H1 (cell line): Measurements from ENCODE around the gene RNPEPL1. TPM values are rescaled to one million over a fixed set of nuclear protein-coding genes. Genes with fewer than 3 reads are reported as not detected.

Experiments used
- CBX8 ChIP-seq: fragments of 300-800, 300-1000 bp; sonication (generic); IDR thresholded peaks from 2 replicates; pipeline ENCODE4 v1.7.1; 2016; ENCODE audit warnings: low read depth, low read length, borderline replicate concordance
- CHD1 ChIP-seq: IDR thresholded peaks from 2 replicates; pipeline ENCODE4 v1.6.1; 2012; ENCODE audit warnings: low read depth, low read length, improper control_type of control experiment
- FOSL1 ChIP-seq: IDR thresholded peaks from 2 replicates; pipeline ENCODE4 v1.6.1; 2011; ENCODE audit warnings: mild to moderate bottlenecking, low read depth, low read length, moderate library complexity; ENCODE audit not compliant: insufficient read depth
- JUND ChIP-seq: IDR thresholded peaks from 2 replicates; pipeline ENCODE4 v1.6.1; 2011; ENCODE audit warnings: mild to moderate bottlenecking, improper control_type of control experiment, low read length
- POLR2A ChIP-seq, 2 experiments: IDR thresholded peaks; 1 replicate in 1 of 2; 2 replicates in 1 of 2; pipeline ENCODE4 v1.6.1; 2011; ENCODE audit warnings: low read depth in 2 of 2, low read length in 2 of 2, mild to moderate bottlenecking in 2 of 2; ENCODE audit errors: control extremely low read depth in 1 of 2
- SIN3A ChIP-seq, 2 experiments: IDR thresholded peaks in 1 of 2; conservative IDR thresholded peaks in 1 of 2; 2 replicates each; pipeline ENCODE4 v1.6.1; 2011 to 2012; ENCODE audit warnings: low read length in 2 of 2, improper control_type of control experiment in 1 of 2, low read depth in 1 of 2, mild to moderate bottlenecking in 1 of 2
- SP1 ChIP-seq: IDR thresholded peaks from 2 replicates; pipeline ENCODE4 v1.6.1; 2011; ENCODE audit warnings: low read depth, low read length
- YY1 ChIP-seq: IDR thresholded peaks from 2 replicates; pipeline ENCODE4 v1.6.1; 2011; ENCODE audit warnings: low read depth, mild to moderate bottlenecking, low read length
- polyA plus RNA-seq, 7 experiments: library from polyadenylated mRNA; depleted of rRNA in 3 of 7; stranded (reverse) in 5 of 7; unstranded in 2 of 7; fragments of >200 nt in 5 of 7; fragments of 200-250 nt in 2 of 7; gene quantifications; 1 replicate in 5 of 7; 2 replicates in 1 of 7; 4 replicates in 1 of 7; pipeline versions ENCODE4 v1.2.1 to v1.2.3, GENCODE V29; 2011 to 2013; ENCODE audit warnings: missing spikeins in 2 of 7, mixed read lengths in 2 of 7
- total RNA-seq: library from RNA; stranded (reverse); fragmentation: NEBNext Ultra II Directional; extraction: Animal tissue kit (Norgen Biotek cat#: 25700); gene quantifications from 2 replicates; pipeline ENCODE4 v1.2.1, GENCODE V29; 2021
- TF ChIP-seq, protein P1 (sequence below): fragments of 300-600 bp; sonication (generic); IDR thresholded peaks from 2 replicates; pipeline ENCODE4 v1.7.1; 2012; ENCODE audit warnings: low read length, moderate library complexity, mild to moderate bottlenecking, inconsistent platforms; ENCODE audit not compliant: insufficient replicate concordance

The RNPEPL1 gene
- total and polyA plus RNA-seq, 2 of the 8 experiments (the other 6 are each of a cell fraction or from before 2014, with no cell fraction given): 9.0 to 11.3 TPM

- TF ChIP-seq, protein P1, sequence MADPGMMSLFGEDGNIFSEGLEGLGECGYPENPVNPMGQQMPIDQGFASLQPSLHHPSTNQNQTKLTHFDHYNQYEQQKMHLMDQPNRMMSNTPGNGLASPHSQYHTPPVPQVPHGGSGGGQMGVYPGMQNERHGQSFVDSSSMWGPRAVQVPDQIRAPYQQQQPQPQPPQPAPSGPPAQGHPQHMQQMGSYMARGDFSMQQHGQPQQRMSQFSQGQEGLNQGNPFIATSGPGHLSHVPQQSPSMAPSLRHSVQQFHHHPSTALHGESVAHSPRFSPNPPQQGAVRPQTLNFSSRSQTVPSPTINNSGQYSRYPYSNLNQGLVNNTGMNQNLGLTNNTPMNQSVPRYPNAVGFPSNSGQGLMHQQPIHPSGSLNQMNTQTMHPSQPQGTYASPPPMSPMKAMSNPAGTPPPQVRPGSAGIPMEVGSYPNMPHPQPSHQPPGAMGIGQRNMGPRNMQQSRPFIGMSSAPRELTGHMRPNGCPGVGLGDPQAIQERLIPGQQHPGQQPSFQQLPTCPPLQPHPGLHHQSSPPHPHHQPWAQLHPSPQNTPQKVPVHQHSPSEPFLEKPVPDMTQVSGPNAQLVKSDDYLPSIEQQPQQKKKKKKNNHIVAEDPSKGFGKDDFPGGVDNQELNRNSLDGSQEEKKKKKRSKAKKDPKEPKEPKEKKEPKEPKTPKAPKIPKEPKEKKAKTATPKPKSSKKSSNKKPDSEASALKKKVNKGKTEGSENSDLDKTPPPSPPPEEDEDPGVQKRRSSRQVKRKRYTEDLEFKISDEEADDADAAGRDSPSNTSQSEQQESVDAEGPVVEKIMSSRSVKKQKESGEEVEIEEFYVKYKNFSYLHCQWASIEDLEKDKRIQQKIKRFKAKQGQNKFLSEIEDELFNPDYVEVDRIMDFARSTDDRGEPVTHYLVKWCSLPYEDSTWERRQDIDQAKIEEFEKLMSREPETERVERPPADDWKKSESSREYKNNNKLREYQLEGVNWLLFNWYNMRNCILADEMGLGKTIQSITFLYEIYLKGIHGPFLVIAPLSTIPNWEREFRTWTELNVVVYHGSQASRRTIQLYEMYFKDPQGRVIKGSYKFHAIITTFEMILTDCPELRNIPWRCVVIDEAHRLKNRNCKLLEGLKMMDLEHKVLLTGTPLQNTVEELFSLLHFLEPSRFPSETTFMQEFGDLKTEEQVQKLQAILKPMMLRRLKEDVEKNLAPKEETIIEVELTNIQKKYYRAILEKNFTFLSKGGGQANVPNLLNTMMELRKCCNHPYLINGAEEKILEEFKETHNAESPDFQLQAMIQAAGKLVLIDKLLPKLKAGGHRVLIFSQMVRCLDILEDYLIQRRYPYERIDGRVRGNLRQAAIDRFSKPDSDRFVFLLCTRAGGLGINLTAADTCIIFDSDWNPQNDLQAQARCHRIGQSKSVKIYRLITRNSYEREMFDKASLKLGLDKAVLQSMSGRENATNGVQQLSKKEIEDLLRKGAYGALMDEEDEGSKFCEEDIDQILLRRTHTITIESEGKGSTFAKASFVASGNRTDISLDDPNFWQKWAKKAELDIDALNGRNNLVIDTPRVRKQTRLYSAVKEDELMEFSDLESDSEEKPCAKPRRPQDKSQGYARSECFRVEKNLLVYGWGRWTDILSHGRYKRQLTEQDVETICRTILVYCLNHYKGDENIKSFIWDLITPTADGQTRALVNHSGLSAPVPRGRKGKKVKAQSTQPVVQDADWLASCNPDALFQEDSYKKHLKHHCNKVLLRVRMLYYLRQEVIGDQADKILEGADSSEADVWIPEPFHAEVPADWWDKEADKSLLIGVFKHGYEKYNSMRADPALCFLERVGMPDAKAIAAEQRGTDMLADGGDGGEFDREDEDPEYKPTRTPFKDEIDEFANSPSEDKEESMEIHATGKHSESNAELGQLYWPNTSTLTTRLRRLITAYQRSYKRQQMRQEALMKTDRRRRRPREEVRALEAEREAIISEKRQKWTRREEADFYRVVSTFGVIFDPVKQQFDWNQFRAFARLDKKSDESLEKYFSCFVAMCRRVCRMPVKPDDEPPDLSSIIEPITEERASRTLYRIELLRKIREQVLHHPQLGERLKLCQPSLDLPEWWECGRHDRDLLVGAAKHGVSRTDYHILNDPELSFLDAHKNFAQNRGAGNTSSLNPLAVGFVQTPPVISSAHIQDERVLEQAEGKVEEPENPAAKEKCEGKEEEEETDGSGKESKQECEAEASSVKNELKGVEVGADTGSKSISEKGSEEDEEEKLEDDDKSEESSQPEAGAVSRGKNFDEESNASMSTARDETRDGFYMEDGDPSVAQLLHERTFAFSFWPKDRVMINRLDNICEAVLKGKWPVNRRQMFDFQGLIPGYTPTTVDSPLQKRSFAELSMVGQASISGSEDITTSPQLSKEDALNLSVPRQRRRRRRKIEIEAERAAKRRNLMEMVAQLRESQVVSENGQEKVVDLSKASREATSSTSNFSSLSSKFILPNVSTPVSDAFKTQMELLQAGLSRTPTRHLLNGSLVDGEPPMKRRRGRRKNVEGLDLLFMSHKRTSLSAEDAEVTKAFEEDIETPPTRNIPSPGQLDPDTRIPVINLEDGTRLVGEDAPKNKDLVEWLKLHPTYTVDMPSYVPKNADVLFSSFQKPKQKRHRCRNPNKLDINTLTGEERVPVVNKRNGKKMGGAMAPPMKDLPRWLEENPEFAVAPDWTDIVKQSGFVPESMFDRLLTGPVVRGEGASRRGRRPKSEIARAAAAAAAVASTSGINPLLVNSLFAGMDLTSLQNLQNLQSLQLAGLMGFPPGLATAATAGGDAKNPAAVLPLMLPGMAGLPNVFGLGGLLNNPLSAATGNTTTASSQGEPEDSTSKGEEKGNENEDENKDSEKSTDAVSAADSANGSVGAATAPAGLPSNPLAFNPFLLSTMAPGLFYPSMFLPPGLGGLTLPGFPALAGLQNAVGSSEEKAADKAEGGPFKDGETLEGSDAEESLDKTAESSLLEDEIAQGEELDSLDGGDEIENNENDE: no peak
- TF ChIP-seq CBX8 (no peak), POLR2A (IDR thresholded peaks at IDR 0.05; ENCODE audit: control extremely low read depth in 1 of 2, low read depth in 2 of 2, low read length in 2 of 2) (no peak), SIN3A (conservative IDR thresholded peaks at IDR 0.05 in 1 of 2, IDR thresholded peaks at IDR 0.05 in 1 of 2; ENCODE audit: low read depth in 1 of 2, low read length in 2 of 2) (no peak), JUND (no peak), CHD1 (no peak), FOSL1 (no peak), YY1 (no peak), SP1 (no peak)
Observed at GRCh38 chr2:240572141-240573031, 4.1 kb downstream of the RNPEPL1 start (continued).
